AG04449 (cell line): Measurements from ENCODE around the gene FAM167B.

Experiments used
- CTCF ChIA-PET: fragments of 350-600 bp; formaldehyde crosslinking; extraction: SDS; loops from one replicate; lab custom pipeline; 2021; ENCODE audit warnings: antibody characterized with exemption; lab: Yijun Ruan, JAX
- POLR2A ChIA-PET: fragments of 400-600, 350-600 bp; formaldehyde crosslinking; extraction: SDS; loops from one replicate; lab custom pipeline; 2020; ENCODE audit warnings: antibody characterized with exemption, inconsistent platforms; lab: Yijun Ruan, JAX
- DNase-seq: peaks from one replicate; pipeline ENCODE4 v3.0.0-alpha.2; 2010; ENCODE audit warnings: low read depth, low spot score
- H3K4me3 ChIP-seq: 2 replicates; pipeline ENCODE4 v1.5.1; 2011; ENCODE audit warnings: low read depth, mild to moderate bottlenecking, control low read depth, low read length
- CTCF ChIP-seq: IDR thresholded peaks from one replicate; pipeline ENCODE4 v1.5.1; 2011; ENCODE audit warnings: mild to moderate bottlenecking, moderate library complexity, low read length, control low read depth, inconsistent platforms; ENCODE audit not compliant: insufficient read depth; ENCODE audit errors: missing control alignments

Gene FAM167B

GRCh38 chr1:32221581-32221979 is 25.4 kb upstream of the FAM167B start:
- POLR2A ChIA-PET: interaction anchor here (1.8 kb wide), 1 partner anchor 115 kb away, joined by 6 read pairs; the partner anchor contains the start of gene MARCKSL1
- H3K4me3 ChIP-seq: peak overlapping the region; percentile 92
- DNase-seq: no peak
- CTCF ChIA-PET: interaction anchor here (1.1 kb wide), 1 partner anchor 131 kb away, joined by 3 read pairs; no protein-coding TSS in a partner anchor
- TF ChIP-seq CTCF: no peak

GRCh38 chr1:32221980-32222755 is 24.9 kb upstream of the FAM167B start, which contains the start of the genes EIF3I and TMEM234:
Gene EIF3I (plus strand): TSS chr1:32222407. CDS start chr1:32222442, 35 bp downstream.
Gene TMEM234 (minus strand): TSS chr1:32222353. CDS start chr1:32222322, 31 bp downstream.
- CTCF ChIA-PET: interaction anchor here (1.0 kb wide), 1 partner anchor 114 kb away, joined by 4 read pairs; the partner anchor contains the start of gene MARCKSL1
- POLR2A ChIA-PET: interaction anchor here (0.7 kb wide), 1 partner anchor 113 kb away, joined by 3 read pairs; no protein-coding TSS in a partner anchor
- peak within 1 kb of the TSS; percentile 92 for H3K4me3 ChIP-seq
- DNase-seq: no peak
- no peak for TF ChIP-seq CTCF

GRCh38 chr1:32223683-32224082 is 23.3 kb upstream of the FAM167B start:
- peak overlapping the region; percentile 18; the same call in 1 of the 2 replicates for H3K4me3 ChIP-seq
- CTCF ChIA-PET: interaction anchor here (0.9 to 2.7 kb wide), 7 partner anchors 8 to 141 kb away, joined by 3 to 9 read pairs (median 4); no protein-coding TSS in a partner anchor
- peak; percentile 1 for TF ChIP-seq CTCF
- no peak for DNase-seq
- POLR2A ChIA-PET: interaction anchor here (1.1 to 1.2 kb wide), 3 partner anchors 12 to 112 kb away, joined by 3 to 5 read pairs (median 3); partner anchors contain the start of genes CCDC28B and MARCKSL1

GRCh38 chr1:32224285-32224684 is 22.7 kb upstream of the FAM167B start:
- ChIA-PET POLR2A (interaction anchor here (0.5 to 1.2 kb wide), 2 partner anchors 112 to 146 kb away, joined by 4 to 5 read pairs; partner anchors contain the start of gene MARCKSL1), CTCF (interaction anchor here (1.1 to 2.7 kb wide), 5 partner anchors 9 to 95 kb away, joined by 3 to 9 read pairs (median 6); no protein-coding TSS in a partner anchor)
- no peak for DNase-seq
- no peak overlapping the region for H3K4me3 ChIP-seq
- no peak for TF ChIP-seq CTCF

- TF ChIP-seq CTCF: no peak
- ChIA-PET POLR2A (no interaction called here), CTCF (interaction anchor here (1.1 to 1.7 kb wide), 2 partner anchors 14 to 87 kb away, joined by 3 to 4 read pairs; no protein-coding TSS in a partner anchor)
- H3K4me3 ChIP-seq: no peak overlapping the region
- no peak for DNase-seq
Observed at GRCh38 chr1:32228771-32229170, 18.3 kb upstream of the FAM167B start.
